ENCODE measurements around the gene SIX2.

DNA sequence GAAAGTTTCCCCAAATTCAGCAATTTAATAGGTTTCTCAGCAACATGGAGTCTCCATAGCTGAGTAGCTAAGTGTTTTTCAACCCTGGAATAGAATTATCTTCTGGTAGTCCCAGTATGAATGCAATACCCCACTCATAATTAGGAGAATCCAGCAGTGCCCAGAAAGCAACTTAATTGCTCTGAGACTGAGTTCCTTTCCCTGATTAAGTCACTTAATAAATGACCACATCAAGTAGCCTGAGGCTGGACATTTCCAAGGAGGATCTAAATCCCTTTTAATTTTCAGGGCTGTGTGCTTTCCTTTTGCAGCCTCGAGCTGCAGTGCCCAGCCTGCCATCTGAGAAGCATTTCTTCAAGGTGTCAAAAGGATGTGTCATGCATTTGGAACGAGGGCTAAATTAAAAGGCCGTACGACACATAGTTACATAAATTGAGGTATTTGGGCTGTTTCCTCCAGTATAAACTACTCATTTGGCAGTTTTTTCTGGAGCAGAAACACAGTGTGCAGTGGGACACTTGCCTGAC lies 17.7 kb upstream of the SIX2 start:
- TF ChIP-seq, protein P1, sequence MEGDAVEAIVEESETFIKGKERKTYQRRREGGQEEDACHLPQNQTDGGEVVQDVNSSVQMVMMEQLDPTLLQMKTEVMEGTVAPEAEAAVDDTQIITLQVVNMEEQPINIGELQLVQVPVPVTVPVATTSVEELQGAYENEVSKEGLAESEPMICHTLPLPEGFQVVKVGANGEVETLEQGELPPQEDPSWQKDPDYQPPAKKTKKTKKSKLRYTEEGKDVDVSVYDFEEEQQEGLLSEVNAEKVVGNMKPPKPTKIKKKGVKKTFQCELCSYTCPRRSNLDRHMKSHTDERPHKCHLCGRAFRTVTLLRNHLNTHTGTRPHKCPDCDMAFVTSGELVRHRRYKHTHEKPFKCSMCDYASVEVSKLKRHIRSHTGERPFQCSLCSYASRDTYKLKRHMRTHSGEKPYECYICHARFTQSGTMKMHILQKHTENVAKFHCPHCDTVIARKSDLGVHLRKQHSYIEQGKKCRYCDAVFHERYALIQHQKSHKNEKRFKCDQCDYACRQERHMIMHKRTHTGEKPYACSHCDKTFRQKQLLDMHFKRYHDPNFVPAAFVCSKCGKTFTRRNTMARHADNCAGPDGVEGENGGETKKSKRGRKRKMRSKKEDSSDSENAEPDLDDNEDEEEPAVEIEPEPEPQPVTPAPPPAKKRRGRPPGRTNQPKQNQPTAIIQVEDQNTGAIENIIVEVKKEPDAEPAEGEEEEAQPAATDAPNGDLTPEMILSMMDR (IDR thresholded peaks at IDR 0.05) = no peak
- TF ChIP-seq POLR2A (IDR thresholded peaks at IDR 0.05) = no peak

Measured in lower leg skin (tissue), 3 donors.